Measurements from ENCODE around the gene ELOVL7. TPM values are rescaled to one million over a fixed set of nuclear protein-coding genes. Genes with fewer than 3 reads are reported as not detected.

Gene ELOVL7
- polyA plus RNA-seq (2012; ENCODE audit: insufficient read length, low read depth): not detected

DNA sequence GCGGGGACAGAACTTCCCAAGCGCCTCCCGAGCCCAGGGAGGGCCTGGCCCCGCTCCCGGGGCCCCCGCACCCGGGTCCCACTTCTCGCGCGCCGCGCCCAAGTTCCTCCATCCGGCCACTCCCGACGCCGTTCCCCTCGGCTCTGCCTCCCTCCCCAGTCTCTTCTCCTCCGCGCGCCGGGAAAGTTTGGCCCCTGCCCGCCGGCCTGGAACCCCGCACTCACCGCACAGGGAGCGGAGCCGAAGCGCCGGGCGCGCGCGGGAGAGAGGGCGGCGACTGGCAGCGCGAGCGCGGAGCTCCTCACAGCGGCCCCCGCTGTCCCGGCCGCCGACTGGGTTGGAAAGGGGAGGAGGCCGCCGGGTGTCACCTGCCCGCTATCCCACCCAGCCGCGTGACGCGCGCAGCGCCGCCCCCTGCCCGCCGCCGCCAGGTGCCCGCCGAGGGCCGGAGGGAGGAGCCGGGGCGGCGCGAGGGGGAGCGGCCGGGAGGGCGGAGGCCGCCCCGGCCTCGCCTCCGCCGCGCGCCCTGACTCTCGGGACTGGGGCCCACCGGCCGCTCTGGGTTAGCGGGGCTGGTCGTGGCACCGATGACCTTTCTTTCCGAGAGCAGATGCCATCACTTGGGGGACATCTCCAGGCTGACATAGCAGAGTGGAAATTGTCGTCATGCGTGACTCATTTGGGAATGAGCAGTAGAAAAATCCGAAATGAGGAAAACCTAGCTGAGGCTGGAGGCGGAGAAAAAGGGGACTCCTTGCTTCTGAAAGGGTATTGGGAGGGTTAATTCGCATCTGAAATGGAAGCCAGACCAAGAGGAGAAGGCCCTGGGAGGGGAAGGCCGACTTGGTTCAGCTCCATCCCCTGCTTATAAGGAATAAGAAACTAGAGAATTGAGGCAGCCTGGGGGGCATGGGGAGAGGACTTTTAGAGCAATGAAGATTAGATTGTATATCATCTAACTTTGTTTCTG, at the start of gene ELOVL7:
ELOVL7 (minus strand) TSS at position 334 of the 970 bp plus-strand sequence. CDS start 56,872 bp downstream, outside the sequence.
- TF ChIP-seq FOXP2 (optimal IDR thresholded peaks at IDR 0.05; ENCODE audit: borderline replicate concordance, extremely low read depth, extremely low read length, insufficient read depth): no peak
- TF ChIP-seq POLR2AphosphoS5 (IDR thresholded peaks at IDR 0.05; ENCODE audit: low read depth, low read length): no peak
- no peak for TF ChIP-seq TAF1 (IDR thresholded peaks at IDR 0.05; ENCODE audit: borderline replicate concordance, insufficient read depth, low read length)

DNA sequence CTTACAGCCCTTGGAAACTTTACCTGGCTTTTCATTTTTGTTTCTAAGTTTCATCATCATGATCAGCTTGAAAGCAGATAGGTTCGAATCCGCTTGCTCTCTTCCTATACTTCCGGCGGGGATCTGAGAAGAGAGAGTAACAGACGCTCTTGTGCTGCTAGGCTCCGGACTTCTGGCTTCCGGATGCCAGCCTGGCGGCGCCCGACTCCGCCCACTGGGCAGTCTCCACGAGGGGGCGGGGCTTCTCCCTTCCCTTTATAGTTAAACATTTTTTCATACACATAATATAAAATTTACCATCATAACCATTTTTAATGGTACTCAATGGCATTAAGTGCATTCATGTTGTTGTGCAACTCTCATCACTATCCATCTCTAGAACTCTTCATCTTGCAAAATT, 49.5 kb upstream of the ELOVL7 start:
- TF ChIP-seq FOXP2 (optimal IDR thresholded peaks at IDR 0.05; ENCODE audit: borderline replicate concordance, extremely low read depth, extremely low read length, insufficient read depth) (no peak), TAF1 (IDR thresholded peaks at IDR 0.05; ENCODE audit: borderline replicate concordance, insufficient read depth, low read length) (no peak), SIN3A (IDR thresholded peaks at IDR 0.05; ENCODE audit: borderline replicate concordance, insufficient read depth, low read length) (no peak), POLR2AphosphoS5 (IDR thresholded peaks at IDR 0.05; ENCODE audit: low read depth, low read length) (no peak)
- TF ChIP-seq, protein P1, sequence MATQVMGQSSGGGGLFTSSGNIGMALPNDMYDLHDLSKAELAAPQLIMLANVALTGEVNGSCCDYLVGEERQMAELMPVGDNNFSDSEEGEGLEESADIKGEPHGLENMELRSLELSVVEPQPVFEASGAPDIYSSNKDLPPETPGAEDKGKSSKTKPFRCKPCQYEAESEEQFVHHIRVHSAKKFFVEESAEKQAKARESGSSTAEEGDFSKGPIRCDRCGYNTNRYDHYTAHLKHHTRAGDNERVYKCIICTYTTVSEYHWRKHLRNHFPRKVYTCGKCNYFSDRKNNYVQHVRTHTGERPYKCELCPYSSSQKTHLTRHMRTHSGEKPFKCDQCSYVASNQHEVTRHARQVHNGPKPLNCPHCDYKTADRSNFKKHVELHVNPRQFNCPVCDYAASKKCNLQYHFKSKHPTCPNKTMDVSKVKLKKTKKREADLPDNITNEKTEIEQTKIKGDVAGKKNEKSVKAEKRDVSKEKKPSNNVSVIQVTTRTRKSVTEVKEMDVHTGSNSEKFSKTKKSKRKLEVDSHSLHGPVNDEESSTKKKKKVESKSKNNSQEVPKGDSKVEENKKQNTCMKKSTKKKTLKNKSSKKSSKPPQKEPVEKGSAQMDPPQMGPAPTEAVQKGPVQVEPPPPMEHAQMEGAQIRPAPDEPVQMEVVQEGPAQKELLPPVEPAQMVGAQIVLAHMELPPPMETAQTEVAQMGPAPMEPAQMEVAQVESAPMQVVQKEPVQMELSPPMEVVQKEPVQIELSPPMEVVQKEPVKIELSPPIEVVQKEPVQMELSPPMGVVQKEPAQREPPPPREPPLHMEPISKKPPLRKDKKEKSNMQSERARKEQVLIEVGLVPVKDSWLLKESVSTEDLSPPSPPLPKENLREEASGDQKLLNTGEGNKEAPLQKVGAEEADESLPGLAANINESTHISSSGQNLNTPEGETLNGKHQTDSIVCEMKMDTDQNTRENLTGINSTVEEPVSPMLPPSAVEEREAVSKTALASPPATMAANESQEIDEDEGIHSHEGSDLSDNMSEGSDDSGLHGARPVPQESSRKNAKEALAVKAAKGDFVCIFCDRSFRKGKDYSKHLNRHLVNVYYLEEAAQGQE (IDR thresholded peaks at IDR 0.05; ENCODE audit: insufficient read depth in 1 of 2, low read depth in 2 of 2, low read length in 2 of 2): no peak

DNA sequence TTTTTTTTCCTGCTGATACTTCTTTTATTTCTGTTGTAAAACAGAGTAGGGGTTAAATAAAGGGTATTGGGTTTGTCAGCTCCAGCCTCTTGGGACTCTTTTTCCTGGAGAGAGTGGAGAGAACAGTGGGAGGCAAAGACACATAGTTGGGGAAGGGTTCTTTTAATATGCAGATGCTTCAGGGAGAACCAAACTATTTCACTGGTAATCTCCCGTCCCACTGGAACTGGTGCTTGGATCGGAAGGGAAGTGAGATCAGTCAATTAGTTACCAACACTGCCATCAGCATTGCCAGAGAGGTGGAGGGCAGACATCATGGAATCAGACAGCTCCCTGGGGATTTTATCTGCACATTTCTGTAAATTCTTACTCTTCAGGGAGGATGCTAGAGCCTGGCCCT, 47.6 kb upstream of the ELOVL7 start:
- TF ChIP-seq TAF1 (IDR thresholded peaks at IDR 0.05; ENCODE audit: borderline replicate concordance, insufficient read depth, low read length): no peak
- no peak for TF ChIP-seq SIN3A (IDR thresholded peaks at IDR 0.05; ENCODE audit: borderline replicate concordance, insufficient read depth, low read length)

DNA sequence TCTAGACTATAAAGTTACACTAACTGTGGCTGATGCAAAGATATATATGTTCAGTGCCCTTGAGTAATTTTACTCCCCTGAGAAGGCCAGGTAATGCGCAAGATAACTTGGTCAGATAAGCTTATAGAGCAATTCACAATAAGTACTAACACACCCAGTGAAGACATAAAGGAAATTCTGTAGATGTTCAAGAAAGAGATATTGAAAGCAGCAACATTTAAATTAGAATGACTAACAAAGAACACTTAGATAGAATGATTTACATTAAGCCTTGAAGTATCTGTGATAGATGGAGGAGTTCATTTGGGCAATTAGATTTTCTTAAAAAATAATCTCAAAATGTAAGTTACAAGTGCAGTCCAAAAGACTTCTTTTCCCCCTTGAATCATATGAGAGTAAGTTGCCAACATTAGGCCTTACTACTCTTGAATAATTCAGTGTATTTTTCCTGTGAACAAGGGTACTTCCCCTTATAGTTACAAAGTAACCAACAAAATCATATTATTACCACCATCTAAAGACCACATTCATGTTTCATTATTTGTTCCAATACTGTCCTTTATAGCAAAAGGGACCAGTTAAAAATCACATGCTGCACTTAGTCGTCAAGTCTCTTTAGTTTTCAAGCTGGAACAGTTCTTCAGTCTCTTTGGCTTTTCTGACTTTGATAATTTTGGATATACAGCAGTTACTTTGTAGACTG, 44.4 kb upstream of the ELOVL7 start:
- no peak for TF ChIP-seq TAF1 (IDR thresholded peaks at IDR 0.05; ENCODE audit: borderline replicate concordance, insufficient read depth, low read length)
- TF ChIP-seq, protein P1 (IDR thresholded peaks at IDR 0.05; ENCODE audit: insufficient read depth in 1 of 2, low read depth in 2 of 2, low read length in 2 of 2): no peak
- no peak for TF ChIP-seq POLR2AphosphoS5 (IDR thresholded peaks at IDR 0.05; ENCODE audit: low read depth, low read length)
- TF ChIP-seq SIN3A (IDR thresholded peaks at IDR 0.05; ENCODE audit: borderline replicate concordance, insufficient read depth, low read length): no peak
- TF ChIP-seq FOXP2 (optimal IDR thresholded peaks at IDR 0.05; ENCODE audit: borderline replicate concordance, extremely low read depth, extremely low read length, insufficient read depth): no peak

DNA sequence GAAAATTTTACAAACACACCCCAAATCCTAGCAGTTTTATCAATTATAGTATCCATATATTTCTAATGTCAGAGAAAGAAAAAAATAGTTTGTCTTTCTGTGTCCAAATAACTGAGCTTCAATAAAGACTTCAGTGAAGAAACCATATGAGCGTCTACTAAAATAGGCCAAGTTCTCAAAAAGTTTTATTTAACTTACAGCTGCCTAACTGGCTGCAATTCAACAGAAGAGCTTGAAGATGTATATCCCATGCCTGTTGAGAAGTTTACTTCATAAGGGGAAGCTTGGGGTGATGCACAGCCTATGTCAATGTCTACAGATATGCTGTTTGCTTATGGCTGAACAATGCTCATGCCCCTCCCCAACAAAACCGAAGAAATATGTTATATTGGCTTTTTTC, 43.7 kb upstream of the ELOVL7 start:
- TF ChIP-seq POLR2AphosphoS5 (IDR thresholded peaks at IDR 0.05; ENCODE audit: low read depth, low read length): no peak
- TF ChIP-seq, protein P1 (IDR thresholded peaks at IDR 0.05; ENCODE audit: insufficient read depth in 1 of 2, low read depth in 2 of 2, low read length in 2 of 2): no peak
- no peak for TF ChIP-seq SIN3A (IDR thresholded peaks at IDR 0.05; ENCODE audit: borderline replicate concordance, insufficient read depth, low read length)
- no peak for TF ChIP-seq TAF1 (IDR thresholded peaks at IDR 0.05; ENCODE audit: borderline replicate concordance, insufficient read depth, low read length)
- TF ChIP-seq FOXP2 (optimal IDR thresholded peaks at IDR 0.05; ENCODE audit: borderline replicate concordance, extremely low read depth, extremely low read length, insufficient read depth): no peak
